Ramos (cell line): ENCODE data around the gene TCTN2.

Experiments
- in situ Hi-C: fragments of 300-500 bp; cut with MboI; formaldehyde crosslinking; loops from one replicate; pipeline ENCODE4 v1.14.3; 2022; ENCODE audit warnings: low sequenced_read_pairs; ENCODE audit not compliant: unreplicated experiment

TCTN2 gene

GRCh38 chr12:123683964-123684363, 13.1 kb downstream of the TCTN2 start:
- in situ Hi-C loops: no loop called here

DNA sequence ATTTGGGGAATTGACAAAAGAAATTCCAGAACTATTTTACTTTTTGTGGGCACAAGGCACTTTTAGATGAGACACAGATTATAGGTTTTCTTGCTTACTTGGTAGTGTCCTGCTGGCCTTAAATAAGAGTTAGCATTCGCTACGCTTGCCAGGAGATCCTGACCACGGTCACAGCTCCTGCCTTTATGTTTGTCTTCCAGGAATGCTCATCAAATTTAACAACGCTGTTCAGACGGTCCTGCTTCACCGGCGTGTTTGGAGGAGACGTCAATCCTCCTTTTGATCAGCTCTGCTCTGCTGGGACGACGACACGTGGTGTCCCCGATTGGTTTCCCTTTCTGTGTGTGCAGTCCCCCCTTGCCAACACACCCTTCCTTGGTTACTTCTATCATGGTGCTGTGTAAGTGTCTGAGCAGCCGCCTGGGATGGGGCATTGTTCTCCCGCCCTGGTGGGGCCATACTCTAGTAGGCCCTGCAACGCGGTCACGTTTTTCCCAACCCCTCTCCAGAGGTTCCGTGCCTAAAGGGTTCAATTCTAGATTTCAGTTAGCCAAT, 15.8 kb downstream of the TCTN2 start:
- in situ Hi-C loops: no loop called here

DNA sequence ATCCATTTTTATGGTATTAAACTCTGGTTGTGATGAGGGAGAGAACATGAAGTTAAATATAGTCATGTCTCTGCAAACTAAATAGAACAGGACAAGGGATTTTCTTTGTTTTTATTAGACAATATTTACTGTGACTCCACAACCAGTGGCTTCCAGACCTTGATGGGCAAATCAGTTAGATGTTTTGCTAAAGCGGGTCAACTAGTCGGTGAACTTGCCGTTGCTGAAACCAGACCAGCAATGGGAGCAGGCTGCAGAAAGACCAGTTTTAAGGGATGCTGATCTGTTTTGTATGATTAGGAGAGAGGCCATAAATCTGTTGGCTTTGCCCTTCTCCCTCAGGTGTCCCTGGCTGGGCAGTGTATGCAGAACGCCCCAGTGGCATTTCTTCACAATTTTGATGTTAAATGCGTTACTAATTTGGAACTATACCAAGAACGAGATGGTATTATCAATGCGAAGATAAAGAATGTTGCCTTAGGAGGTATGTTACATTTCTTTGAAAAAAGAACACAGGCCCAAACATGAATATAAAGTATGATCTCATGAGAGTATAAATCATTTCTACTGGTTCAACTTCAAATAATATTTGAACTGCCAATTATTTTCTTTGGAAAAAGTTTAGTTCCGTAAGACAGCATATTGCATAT, 19.4 kb downstream of the TCTN2 start:
- in situ Hi-C loops: no loop called here

DNA sequence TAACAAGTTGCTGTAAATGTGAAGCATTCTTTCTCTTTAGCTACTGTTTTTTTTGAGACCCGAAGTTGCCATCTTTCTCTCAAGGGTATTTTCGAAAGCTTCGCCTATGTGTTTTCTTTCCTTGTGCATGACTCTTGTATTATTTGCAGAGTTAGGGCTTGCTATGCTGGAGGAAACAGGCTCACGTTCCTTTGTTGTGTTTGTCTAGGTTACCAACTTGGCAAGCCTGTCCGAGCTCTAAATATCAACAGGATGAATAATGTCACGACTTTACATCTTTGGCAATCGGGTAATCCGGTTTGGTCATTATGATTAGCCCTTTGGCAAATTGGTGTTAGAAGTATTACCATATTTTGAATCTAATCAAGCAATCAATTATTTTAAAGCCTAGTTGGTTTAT, 25.3 kb downstream of the TCTN2 start:
- in situ Hi-C loops: no loop called here

- in situ Hi-C loops: no loop called here
Observed at GRCh38 chr12:123696646-123697045, 25.7 kb downstream of the TCTN2 start.

DNA sequence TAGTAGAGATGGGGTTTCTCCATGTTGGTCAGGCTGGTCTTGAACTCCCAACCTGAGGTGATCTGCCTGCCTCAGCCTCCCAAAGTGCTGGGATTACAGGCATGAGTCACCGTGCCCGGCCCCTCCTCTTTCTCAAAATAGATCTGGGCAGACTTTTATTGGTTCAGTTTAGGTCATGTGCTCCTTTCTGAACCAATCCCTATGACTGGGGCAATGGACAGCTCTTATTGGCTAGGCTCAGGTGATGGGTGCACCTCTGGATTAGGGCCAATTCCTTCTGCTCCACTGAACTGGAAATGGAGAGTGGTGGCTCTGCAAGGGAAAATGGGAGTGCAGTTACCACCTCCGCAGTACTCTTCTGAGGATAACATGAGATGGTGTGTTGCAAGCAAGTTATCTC, 35.0 kb downstream of the TCTN2 start:
- in situ Hi-C loops: no loop called here

DNA sequence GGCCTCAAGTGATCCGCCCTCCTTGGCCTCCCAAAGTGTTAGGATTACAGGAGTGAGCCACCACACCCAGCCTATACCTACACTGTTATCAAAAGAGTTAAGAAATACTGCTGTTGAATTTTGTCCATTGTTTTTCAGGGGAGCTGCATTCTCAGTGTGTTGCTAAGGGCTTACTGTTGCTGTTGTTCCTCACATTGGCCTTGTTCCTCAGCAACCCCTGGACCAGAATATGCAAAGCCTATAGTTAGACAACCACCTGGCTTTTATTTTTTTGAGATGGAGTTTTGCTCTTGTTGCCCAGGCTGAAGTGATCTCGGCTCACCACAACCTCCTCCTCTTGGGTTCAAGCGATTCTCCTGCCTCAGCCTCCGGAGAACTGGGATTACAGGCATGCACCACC, 36.6 kb downstream of the TCTN2 start:
- in situ Hi-C loops: no loop called here

GRCh38 chr12:123712780-123713319, 41.9 kb downstream of the TCTN2 start:
- in situ Hi-C loops: no loop called here

GRCh38 chr12:123713398-123713797, 42.5 kb downstream of the TCTN2 start:
- in situ Hi-C loops: no loop called here

DNA sequence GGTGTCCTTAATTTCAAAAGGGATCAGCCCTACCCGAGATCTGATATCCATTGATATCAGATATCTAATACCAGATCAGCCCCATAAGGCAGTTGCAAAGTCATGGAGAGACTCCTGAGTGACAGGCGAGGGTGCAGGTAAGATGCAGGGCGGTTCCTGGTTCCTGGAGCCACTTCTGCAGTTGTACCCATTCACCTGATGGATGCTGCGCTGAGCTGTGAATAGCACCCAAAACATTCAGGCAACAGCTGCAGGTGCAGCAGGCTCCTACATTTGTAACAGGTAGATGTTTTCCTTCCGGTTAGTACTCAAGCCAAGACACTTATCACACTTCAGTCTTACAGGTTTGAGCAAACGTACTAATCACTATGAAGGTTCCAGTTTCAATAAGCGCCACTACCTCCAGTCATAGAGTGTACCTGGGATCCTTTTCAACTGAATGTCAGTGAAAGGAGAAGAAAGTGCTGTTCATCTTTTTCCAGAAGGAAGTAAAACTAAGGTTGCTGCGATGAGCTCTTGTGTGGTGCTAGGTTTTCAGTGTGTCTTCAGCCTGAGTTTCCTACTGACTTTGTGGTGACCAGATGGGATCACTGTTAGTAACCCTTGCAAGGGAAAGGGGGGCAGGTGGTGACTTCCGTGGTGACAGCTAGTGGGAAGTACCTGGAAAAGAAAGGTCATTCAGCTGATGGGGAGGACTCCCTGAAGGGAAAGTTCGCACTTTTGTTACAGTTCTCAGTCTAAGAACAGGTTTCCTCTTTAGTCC, 43.1 kb downstream of the TCTN2 start:
- in situ Hi-C loops: no loop called here

- in situ Hi-C loops: no loop called here
Observed at GRCh38 chr12:123715195-123715594, 44.3 kb downstream of the TCTN2 start.

DNA sequence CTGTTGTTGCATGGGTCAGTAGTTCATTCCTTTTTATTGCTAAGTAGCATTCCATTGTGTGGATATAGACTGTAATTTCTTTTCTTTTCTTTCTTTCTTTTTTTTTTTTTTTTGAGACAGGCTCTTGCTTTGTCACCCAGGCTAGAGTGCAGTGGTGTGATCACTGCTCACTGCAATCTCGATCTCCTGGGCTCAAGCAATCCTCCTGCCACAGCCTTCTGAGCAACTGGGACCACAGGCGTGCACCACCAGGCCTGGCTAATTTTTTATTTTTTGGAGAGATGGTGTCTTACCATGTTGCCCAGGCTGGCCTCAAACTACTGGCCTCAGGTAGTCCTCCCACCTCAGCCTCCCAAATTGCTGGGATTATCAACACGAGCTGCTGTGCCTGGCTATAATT, 46.4 kb downstream of the TCTN2 start:
- in situ Hi-C loops: no loop called here

DNA sequence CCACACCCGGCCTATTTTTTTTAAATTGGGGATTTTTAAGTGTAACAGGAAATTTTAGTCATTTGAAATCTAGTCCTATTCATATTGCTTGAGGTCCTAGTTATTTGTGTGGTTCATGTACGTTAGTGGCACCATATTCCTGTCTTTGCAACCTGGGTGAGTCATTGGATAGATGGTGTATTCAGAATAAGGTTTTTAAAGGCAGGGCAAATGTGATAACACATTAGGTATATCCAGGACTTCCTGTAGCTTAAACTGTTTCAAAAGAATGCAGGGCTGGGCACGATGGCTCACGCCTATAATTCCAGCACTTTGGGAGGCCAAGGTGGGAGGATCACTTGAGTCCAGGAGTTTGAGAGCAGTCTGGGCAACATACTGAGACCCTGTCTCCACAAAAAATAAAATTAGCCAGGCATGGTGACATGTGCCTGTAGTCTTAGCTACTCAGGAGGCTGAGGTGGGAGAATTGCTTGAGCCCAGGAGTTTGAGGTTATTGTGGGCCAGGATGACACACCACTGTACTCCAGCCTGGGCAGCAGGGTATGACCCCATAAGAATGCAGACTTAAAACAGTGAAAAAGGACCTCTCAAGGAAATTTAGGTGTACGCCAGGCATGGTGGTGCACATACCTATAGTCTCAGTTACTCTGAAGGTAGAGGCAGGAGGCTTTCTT, 49.4 kb downstream of the TCTN2 start:
- in situ Hi-C loops: no loop called here

DNA sequence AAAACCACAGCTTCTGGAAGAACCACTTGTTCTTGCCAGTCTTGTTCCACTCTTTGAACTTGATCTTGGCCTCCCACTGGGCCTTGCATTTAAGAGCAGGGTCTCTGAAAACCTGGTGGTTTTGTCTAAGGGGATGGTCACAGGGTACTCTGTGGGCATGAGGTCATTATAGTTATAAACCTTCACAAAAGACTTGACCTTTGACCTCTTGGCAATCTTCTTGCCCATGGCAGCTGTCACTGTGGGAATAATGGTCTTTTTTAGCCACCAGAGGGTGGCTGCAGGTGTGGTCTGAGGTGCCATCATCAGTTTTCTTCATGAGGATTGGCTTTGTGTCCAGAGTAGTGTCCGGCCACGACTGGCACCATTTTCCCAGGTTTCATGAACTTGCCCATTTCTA, 50.3 kb downstream of the TCTN2 start:
- in situ Hi-C loops: no loop called here

DNA sequence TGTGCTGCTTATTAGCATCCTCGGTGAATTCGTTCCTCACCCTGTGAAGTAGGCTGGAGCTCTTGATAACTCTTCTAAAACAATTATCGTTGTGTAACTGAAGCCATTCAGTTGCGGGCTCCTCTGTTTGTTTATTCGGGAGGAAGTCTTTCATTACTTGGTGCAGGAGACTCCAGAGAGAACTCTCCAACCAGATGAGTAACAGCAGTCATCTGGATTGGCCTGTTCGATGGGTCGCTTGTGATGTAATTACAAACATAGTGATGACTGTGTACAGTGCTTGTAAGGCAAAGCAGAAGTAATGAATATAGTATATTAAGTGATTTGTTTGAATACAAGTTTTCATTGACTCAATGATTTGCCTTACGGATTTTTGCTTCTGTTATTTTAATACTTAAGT, 52.1 kb downstream of the TCTN2 start:
- in situ Hi-C loops: no loop called here

- in situ Hi-C loops: no loop called here
Observed at GRCh38 chr12:123723765-123724164, 52.9 kb downstream of the TCTN2 start.

DNA sequence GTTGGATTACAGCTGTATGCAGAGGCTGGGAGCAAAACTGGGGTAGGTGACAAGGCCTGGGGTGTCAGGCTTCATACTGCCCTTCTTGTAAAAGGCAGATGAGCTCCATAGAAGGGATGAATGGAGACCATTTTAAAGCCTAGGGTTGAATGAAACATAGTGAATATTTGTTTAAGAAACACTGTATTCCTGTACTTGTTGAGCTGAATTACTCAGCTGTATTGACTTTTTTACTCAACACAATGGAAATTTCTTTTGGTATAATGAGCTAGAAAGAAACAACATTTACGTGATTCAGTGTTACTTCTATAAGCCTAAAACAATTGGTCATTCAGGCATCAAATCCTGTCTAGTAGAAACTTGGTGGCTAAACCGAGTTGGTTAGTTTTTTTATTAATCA, 55.3 kb downstream of the TCTN2 start:
- in situ Hi-C loops: no loop called here

DNA sequence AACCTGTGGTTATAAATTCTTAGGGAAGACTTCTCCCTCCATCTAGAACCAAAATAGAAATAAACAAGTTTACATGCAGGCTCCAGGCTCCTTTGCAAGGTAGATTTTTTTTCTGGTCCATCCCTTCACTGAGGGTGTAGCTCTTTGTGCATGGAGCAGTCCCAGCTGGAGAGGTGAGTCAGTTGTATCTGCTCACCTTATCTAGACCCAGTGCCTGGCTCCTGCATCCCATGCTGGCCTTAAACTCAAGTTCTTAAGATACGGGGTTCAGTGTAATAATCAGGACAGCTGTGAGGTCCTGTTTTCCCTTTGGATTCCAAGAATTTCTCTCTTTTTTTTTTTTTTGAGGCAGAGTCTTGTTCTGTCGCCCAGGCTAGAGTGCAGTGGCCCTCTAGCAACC, 56.0 kb downstream of the TCTN2 start:
- in situ Hi-C loops: no loop called here

DNA sequence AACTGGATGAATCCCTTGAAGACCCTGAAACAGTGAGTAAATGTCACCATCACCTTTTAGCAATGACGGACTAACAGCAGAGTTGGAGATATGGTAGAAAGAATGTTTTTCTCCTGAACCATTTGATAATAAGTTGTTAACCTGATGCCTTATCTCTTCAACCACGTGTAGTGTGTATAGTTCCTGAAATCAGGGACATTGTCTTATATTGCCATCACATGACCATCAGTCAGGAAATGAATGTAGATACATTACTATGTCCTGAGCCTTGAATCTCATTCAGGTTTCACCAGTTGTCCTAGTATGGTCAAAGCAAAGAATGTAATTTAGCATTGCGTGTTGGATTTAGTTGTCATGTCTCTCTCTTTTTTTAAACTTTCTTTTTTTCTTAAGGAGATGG, 57.0 kb downstream of the TCTN2 start:
- in situ Hi-C loops: no loop called here

DNA sequence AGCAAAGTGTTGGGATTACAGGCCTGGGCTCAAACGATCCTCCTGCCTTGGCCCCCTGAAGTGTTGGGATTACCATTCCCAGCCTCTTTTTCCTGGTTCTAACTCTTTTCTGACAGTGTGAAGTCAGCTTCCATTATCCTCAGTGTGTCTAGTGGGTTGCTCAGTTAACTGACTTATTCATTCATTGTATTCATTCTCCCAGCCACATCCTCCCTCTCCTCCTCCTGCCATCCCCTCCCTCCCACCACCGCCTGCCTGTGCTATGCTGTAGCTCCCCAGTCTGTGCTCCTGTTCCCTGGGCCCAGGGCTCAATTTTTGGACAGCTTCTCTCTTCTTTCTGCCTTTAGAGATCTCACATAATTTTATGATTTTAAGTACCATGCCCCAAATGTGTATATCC, 60.7 kb downstream of the TCTN2 start:
- in situ Hi-C loops: no loop called here

DNA sequence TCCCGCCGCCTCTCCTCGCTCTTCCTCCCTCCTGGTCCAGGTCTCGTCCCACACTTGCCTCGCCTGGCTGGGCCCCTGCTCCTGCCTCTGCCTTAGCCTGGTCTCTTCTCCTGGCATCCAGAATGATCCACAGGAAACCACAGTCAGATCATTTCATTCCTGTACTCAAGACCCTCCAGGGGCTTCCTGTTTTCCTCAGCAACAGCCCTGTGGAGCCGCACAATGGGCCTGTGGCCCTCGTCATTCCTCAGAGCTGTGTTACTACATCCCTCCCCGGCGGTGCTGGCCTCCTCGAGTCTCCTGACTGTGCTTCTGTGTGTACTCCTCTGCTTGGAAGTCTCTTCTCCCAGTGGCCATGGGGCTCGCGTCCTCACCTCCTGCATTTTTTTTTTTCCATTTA, 61.3 kb downstream of the TCTN2 start:
- in situ Hi-C loops: no loop called here
